T-helper 2 cell (primary cell): Measurements from ENCODE around the gene PSMD7.
"Not testable (repeated sequence)": the region's sequence is repeated elsewhere in the genome, so short reads cannot be mapped to it uniquely, and the experiment has no call there.

Experiments used
- DNase-seq, 5 experiments: peaks; one replicate each; pipeline versions ENCODE4 v3.0.0 to v3.0.0-alpha.2; 2012 to 2022

The PSMD7 gene

GRCh38 chr16:74297145-74297665, 591 bp downstream of the PSMD7 start:
- peak in 4 of 5 experiments; percentile 2 to 67 (median 10) for DNase-seq

GRCh38 chr16:74298104-74298503, 1.5 kb downstream of the PSMD7 start:
- no peak for DNase-seq

- DNase-seq, result no peak
These were observed 5.7 kb downstream of the PSMD7 start for GRCh38 chr16:74302341-74302740.

GRCh38 chr16:74304164-74304834, 7.7 kb downstream of the PSMD7 start:
- DNase-seq, result no peak

- DNase-seq, result no peak
These were observed 8.2 kb downstream of the PSMD7 start for GRCh38 chr16:74304835-74305176.

- DNase-seq, result no peak
These were observed 8.7 kb downstream of the PSMD7 start for GRCh38 chr16:74305281-74305680.

- peak in 1 of 5 experiments; percentile 53 for DNase-seq
These were observed 9.6 kb downstream of the PSMD7 start for GRCh38 chr16:74305978-74306784.

GRCh38 chr16:74307383-74307782, 10.8 kb downstream of the PSMD7 start:
- DNase-seq, result no peak

- DNase-seq, result peak in 1 of 5 experiments; percentile 41
These were observed 13.5 kb downstream of the PSMD7 start for GRCh38 chr16:74309789-74310781.

GRCh38 chr16:74315059-74315458, 18.4 kb downstream of the PSMD7 start:
- DNase-seq, result no peak

GRCh38 chr16:74320707-74321106, 24.1 kb downstream of the PSMD7 start:
- no peak for DNase-seq

GRCh38 chr16:74321356-74321755, 24.7 kb downstream of the PSMD7 start:
- no peak for DNase-seq

- DNase-seq, result no peak
These were observed 25.7 kb downstream of the PSMD7 start for GRCh38 chr16:74322301-74322710.

GRCh38 chr16:74324777-74325176, 28.2 kb downstream of the PSMD7 start:
- DNase-seq, result not testable (repeated sequence)

- no peak for DNase-seq
These were observed 29.0 kb downstream of the PSMD7 start for GRCh38 chr16:74325641-74326040.

- not testable (repeated sequence) for DNase-seq
These were observed 31.7 kb downstream of the PSMD7 start for GRCh38 chr16:74328346-74328745.

- DNase-seq, result not testable (repeated sequence)
These were observed 35.9 kb downstream of the PSMD7 start for GRCh38 chr16:74332469-74332868.

GRCh38 chr16:74337506-74337905, 40.9 kb downstream of the PSMD7 start:
- not testable (repeated sequence) for DNase-seq

- DNase-seq, result not testable (repeated sequence)
These were observed 42.6 kb downstream of the PSMD7 start for GRCh38 chr16:74339226-74339625.

- DNase-seq, result not testable (repeated sequence)
These were observed 56.4 kb downstream of the PSMD7 start for GRCh38 chr16:74353038-74353437.
